Stomach (tissue), 9 donors: ENCODE measurements around the gene RASL10A. TPM values are rescaled to one million over a fixed set of nuclear protein-coding genes. Genes with fewer than 3 reads are reported as not detected.

ENCODE experiments used
- DNase-seq, 2 donors: peaks; one replicate each; pipeline versions ENCODE4 v3.0.0 to v3.0.0-alpha.2; 2013 to 2019
- H3K27ac ChIP-seq, 5 donors: fragments of 200-600 bp in 4 of 5; sonication (generic) in 4 of 5; one replicate each; pipeline ENCODE4 v1.5.1; 2013 to 2019; ENCODE audit warnings: mild to moderate bottlenecking in 1 of 5, moderate library complexity in 1 of 5
- H3K27me3 ChIP-seq, 3 donors: fragments of 200-600 bp; sonication (generic); one replicate each; pipeline ENCODE4 v1.5.1; 2017 to 2019; ENCODE audit warnings: mixed run types in 1 of 3
- H3K36me3 ChIP-seq, 4 donors: fragments of 200-600 bp; sonication (generic); 1 replicate in 3 of 4; 2 replicates in 1 of 4; pipeline ENCODE4 v1.5.1; 2016 to 2019
- H3K4me1 ChIP-seq, 4 donors: fragments of 200-600 bp; sonication (generic); one replicate each; pipeline ENCODE4 v1.5.1; 2016 to 2019
- H3K4me3 ChIP-seq, 4 donors: fragments of 200-600 bp; sonication (generic) in 3 of 4; one replicate each; pipeline ENCODE4 v1.5.1; 2016 to 2019; ENCODE audit warnings: mild to moderate bottlenecking in 1 of 4
- H3K9me3 ChIP-seq, 4 donors: fragments of 200-600 bp; sonication (generic); one replicate each; pipeline ENCODE4 v1.5.1; 2016 to 2019
- EP300 ChIP-seq: sonication (generic); formaldehyde crosslinking; IDR thresholded peaks from one replicate; pipeline ENCODE4 v1.6.1; 2017; ENCODE audit warnings: antibody characterized with exemption
- POLR2A ChIP-seq, 4 donors: fragments of 450-650 bp; IDR thresholded peaks; one replicate each; pipeline ENCODE4 v1.6.1; 2016; ENCODE audit warnings: antibody characterized with exemption in 4 of 4, control low read depth in 2 of 4, mild to moderate bottlenecking in 1 of 4, moderate library complexity in 1 of 4
- POLR2AphosphoS5 ChIP-seq, 3 donors: sonication (generic); formaldehyde crosslinking; IDR thresholded peaks; one replicate each; pipeline ENCODE4 v1.6.1; 2016; ENCODE audit warnings: antibody characterized with exemption in 3 of 3
- WGBS, 5 donors: extraction: QIAGEN DNeasy Blood & Tissue Kit in 3 of 5; methylation state at CpG; one replicate each; pipeline versions ENCODE4 v1.1.5 to v1.1.7; 2013 to 2018; 5-methylcytosine and 5-hydroxymethylcytosine counted together
- intact Hi-C: fragments of 100-400 bp; cut with DNase I; formaldehyde crosslinking; loops from one replicate; pipeline ENCODE4 v1.15.1; 2023; ENCODE audit warnings: low total_unique reads
- polyA plus RNA-seq, 3 donors: library from polyadenylated mRNA; stranded (reverse); fragments of 200-250 nt; gene quantifications; one replicate each; pipeline ENCODE4 v1.2.3, GENCODE V29; 2013
- total RNA-seq, 5 donors: library from RNA; depleted of rRNA; stranded (reverse); fragments of >200 nt; gene quantifications; one replicate each; pipeline versions ENCODE4 v1.1.0 to v1.2.3, GENCODE V29; 2014 to 2016
- TF ChIP-seq, protein P1 (sequence below), 7 experiments: fragments of 450-650 bp in 4 of 7; fragments of 200-600 bp in 3 of 7; sonication (generic) in 3 of 7; IDR thresholded peaks; one replicate each; pipeline ENCODE4 v1.5.1; 2016 to 2019; ENCODE audit warnings: antibody characterized with exemption in 7 of 7, control low read depth in 2 of 7, mild to moderate bottlenecking in 1 of 7
- donor health status: healthy with polysubstance abuse.
- donor health status: Bipolar disorder and iron deficiency.
- donor health status: healthy.

RASL10A gene
- total and polyA plus RNA-seq, 8 donors = 0.19 to 3.5 (median 0.57) TPM; not detected in 4

DNA sequence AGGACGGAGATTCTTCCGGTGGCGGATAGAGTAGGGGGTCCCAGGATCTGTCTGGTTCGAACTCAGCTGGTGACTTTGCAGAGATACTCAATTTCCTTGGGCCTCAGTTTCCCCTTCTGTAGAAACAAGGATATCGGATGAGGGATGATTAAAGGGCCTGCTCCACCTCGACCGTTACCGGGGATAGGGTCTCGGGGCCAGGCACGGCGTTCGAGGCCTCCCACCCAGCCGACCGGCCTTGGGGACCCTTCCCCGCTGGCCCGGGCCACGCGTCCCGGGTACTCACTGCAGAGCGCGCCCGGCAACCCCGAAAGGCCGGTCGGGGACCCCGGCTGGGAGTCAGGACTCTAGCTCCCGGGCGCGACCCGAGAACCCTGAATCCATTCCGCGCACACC is 48.0 kb downstream of the RASL10A start:
- H3K36me3 ChIP-seq = peaks cover 0 to 32% (median 27%) of the 10 kb centered on the region in 4 donors
- H3K4me1 ChIP-seq = peaks cover 42 to 56% (median 56%) of the 10 kb centered on the region in 4 donors
- intact Hi-C loops = no loop called here
- DNase-seq = no peak
- H3K4me3 ChIP-seq = peak overlapping the region; percentile 79 to 98 (median 94)
- no peaks in the 10 kb centered on the region for H3K9me3 ChIP-seq
- whole genome bisulfite sequencing, 5 donors = 0 to 1% (median 1%) methylated on average over 27 to 32 of the region's 32 CpGs
- TF ChIP-seq POLR2A (IDR thresholded peaks at IDR 0.05) (no peak), POLR2AphosphoS5 (IDR thresholded peaks at IDR 0.05) (no peak), EP300 (no peak)
- TF ChIP-seq, protein P1, sequence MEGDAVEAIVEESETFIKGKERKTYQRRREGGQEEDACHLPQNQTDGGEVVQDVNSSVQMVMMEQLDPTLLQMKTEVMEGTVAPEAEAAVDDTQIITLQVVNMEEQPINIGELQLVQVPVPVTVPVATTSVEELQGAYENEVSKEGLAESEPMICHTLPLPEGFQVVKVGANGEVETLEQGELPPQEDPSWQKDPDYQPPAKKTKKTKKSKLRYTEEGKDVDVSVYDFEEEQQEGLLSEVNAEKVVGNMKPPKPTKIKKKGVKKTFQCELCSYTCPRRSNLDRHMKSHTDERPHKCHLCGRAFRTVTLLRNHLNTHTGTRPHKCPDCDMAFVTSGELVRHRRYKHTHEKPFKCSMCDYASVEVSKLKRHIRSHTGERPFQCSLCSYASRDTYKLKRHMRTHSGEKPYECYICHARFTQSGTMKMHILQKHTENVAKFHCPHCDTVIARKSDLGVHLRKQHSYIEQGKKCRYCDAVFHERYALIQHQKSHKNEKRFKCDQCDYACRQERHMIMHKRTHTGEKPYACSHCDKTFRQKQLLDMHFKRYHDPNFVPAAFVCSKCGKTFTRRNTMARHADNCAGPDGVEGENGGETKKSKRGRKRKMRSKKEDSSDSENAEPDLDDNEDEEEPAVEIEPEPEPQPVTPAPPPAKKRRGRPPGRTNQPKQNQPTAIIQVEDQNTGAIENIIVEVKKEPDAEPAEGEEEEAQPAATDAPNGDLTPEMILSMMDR (IDR thresholded peaks at IDR 0.05) = no peak
- H3K27me3 ChIP-seq = no peaks in the 10 kb centered on the region
- H3K27ac ChIP-seq = peak overlapping the region; percentile 94 to 100 (median 99)

DNA sequence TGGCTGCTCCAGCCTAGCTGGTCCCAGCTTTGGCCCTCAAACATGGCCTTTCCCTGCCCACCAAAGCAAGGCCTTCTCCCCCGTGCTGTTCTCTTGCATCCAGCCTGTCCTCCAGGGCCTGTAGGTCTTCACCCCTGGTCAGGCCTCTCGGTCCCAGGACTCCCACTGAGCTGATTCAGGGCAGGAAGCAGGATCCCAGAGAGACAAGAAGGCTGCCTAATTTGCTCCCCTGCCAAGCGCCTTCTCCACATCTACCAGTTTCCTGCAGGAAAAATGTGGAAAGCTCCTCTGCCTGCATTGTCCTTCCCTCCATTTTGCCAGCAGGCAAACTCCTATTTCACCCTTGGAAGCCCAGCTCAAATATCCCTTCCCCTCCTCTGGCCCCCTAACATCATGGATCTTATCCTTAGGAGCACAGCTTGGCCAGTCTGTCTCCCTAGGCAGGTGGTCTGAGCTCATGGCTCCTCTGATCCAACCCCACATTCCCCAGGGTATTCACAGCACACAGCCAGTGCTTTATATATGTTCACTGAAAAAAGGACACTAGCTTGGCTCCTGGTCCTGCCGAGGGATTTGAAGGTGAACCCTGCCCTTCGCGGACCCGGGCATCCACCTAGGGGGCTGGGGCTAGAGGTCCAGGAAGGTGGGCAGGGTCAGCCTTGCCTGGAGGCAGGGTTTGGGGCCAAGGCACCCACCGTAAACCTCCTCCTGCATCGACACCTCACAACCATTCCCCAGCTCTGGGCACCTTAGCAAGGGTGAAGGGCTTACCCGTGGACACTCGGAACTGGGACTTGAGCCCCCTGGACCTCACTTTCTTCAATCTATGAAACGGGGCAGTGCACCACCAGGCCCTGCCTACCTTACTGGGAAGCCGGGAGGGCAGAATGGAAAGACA is 48.7 kb downstream of the RASL10A start:
- 13 to 22% (median 21%) methylated on average over 12 to 13 of the region's 13 CpGs for WGBS, 5 donors
- DNase-seq = peak in 1 of 2 donors; percentile 30
- H3K36me3 ChIP-seq = peaks cover 0 to 26% (median 22%) of the 10 kb centered on the region in 4 donors
- H3K27ac ChIP-seq = peak overlapping the region; percentile 94 to 100 (median 99)
- H3K4me1 ChIP-seq = peaks cover 36 to 50% (median 49%) of the 10 kb centered on the region in 4 donors
- H3K9me3 ChIP-seq = no peaks in the 10 kb centered on the region
- no peak for TF ChIP-seq POLR2AphosphoS5 (IDR thresholded peaks at IDR 0.05)
- TF ChIP-seq EP300 = no peak
- TF ChIP-seq POLR2A (IDR thresholded peaks at IDR 0.05) = no peak
- TF ChIP-seq, protein P1 (IDR thresholded peaks at IDR 0.05) = no peak
- H3K4me3 ChIP-seq = peak overlapping the region; percentile 79 to 98 (median 94)
- H3K27me3 ChIP-seq = no peaks in the 10 kb centered on the region
- intact Hi-C loops = no loop called here

DNA sequence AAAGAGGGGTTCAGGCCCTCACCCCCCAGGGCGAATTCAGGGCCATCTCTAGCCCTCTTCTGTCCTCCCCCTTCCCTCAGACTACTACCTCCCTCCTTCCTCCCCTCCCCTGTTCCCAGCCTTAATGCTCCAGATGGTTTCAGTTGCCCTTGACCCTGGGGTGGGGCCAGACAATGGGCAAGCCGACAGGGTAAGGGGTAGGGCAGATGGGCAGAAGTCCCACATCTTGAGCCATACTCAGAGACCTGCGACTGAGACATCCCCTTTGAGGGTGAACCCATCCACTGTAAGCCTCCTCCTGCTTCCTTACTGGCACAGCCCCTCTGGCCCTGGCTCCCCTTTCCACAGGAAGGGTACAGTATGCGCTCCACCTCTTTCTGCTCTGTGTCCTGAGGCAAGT is 49.6 kb downstream of the RASL10A start:
- peak overlapping the region in 3 of 5 donors; percentile 99 to 100 (median 99) for H3K27ac ChIP-seq
- WGBS, 5 donors = 57 to 69% (median 61%) methylated on average over 4 of the region's 4 CpGs
- intact Hi-C loops = no loop called here
- peaks cover 28 to 41% (median 40%) of the 10 kb centered on the region in 4 donors for H3K4me1 ChIP-seq
- DNase-seq = no peak
- H3K27me3 ChIP-seq = no peaks in the 10 kb centered on the region
- no peaks in the 10 kb centered on the region for H3K9me3 ChIP-seq
- no peak overlapping the region for H3K4me3 ChIP-seq
- peaks cover 0 to 29% (median 22%) of the 10 kb centered on the region in 4 donors for H3K36me3 ChIP-seq
- TF ChIP-seq POLR2A (IDR thresholded peaks at IDR 0.05) = no peak
- TF ChIP-seq EP300 = no peak
- TF ChIP-seq, protein P1 (IDR thresholded peaks at IDR 0.05) = no peak
- TF ChIP-seq POLR2AphosphoS5 (IDR thresholded peaks at IDR 0.05) = no peak

DNA sequence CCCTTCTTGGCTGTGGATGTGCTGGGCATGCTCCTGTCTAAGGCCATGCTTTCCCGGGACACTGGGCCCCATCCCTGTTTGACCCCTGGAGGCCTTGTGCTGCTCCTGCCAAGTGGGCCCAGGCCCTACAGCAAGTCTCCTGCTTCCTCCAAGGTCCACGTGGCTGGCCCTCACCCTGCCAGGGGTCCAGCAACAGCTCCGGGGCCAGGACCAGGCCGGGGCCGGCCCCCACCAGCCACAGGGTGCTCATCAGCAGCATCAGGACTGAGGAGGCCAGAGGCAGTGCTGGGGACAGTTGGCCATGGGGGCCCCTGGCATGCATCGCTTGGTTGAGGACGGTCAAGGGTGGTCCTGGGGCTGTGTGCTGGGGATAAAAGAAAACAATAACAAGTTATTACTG is 50.2 kb downstream of the RASL10A start:
- Histone ChIP-seq H3K27me3 (no peaks in the 10 kb centered on the region), H3K27ac (peak overlapping the region in 1 of 5 donors; percentile 99), H3K4me3 (no peak overlapping the region), H3K36me3 (peaks cover 0 to 35% (median 27%) of the 10 kb centered on the region in 4 donors), H3K4me1 (peaks cover 22 to 35% (median 34%) of the 10 kb centered on the region in 4 donors), H3K9me3 (no peaks in the 10 kb centered on the region)
- TF ChIP-seq EP300 (no peak), POLR2A (IDR thresholded peaks at IDR 0.05) (no peak), POLR2AphosphoS5 (IDR thresholded peaks at IDR 0.05) (no peak)
- TF ChIP-seq, protein P1 (IDR thresholded peaks at IDR 0.05) = no peak
- intact Hi-C loops = no loop called here
- DNase-seq = no peak
- 90 to 97% (median 93%) methylated on average over 6 to 7 of the region's 7 CpGs for WGBS, 5 donors
